GM23248 (cell line): ENCODE measurements around the gene LCN15. TPM values are rescaled to one million over a fixed set of nuclear protein-coding genes. Genes with fewer than 3 reads are reported as not detected.

Source experiments
- DNase-seq: peaks from one replicate; pipeline ENCODE4 v3.0.0-alpha.2; 2015
- H2AFZ ChIP-seq: fragments of 200-600 bp; sonication (generic); 2 replicates; pipeline ENCODE4 v1.6.1; 2016; ENCODE audit warnings: antibody characterized with exemption
- H3F3A ChIP-seq: fragments of 200-600 bp; sonication (generic); 2 replicates; pipeline ENCODE4 v1.6.1; 2016; ENCODE audit warnings: mild to moderate bottlenecking, antibody characterized with exemption, mixed run types; ENCODE audit not compliant: insufficient read depth
- H3K27ac ChIP-seq: fragments of 200-600 bp; sonication (generic); 2 replicates; pipeline ENCODE4 v1.5.1; 2016; ENCODE audit warnings: mild to moderate bottlenecking
- H3K27me3 ChIP-seq: fragments of 200-600 bp; sonication (generic); replicated peaks from 2 replicates; pipeline ENCODE4 v1.6.1; 2016; ENCODE audit warnings: mild to moderate bottlenecking; ENCODE audit not compliant: insufficient read depth
- H3K36me3 ChIP-seq: fragments of 200-600 bp; sonication (generic); 2 replicates; pipeline ENCODE4 v1.6.1; 2016; ENCODE audit warnings: low read depth, mild to moderate bottlenecking
- H3K4me1 ChIP-seq: fragments of 200-600 bp; sonication (generic); 2 replicates; pipeline ENCODE4 v1.6.1; 2016; ENCODE audit warnings: mild to moderate bottlenecking; ENCODE audit not compliant: insufficient read depth
- H3K4me2 ChIP-seq: fragments of 200-600 bp; sonication (generic); one replicate; pipeline ENCODE4 v1.6.1; 2016; ENCODE audit warnings: mild to moderate bottlenecking; ENCODE audit not compliant: unreplicated experiment
- H3K4me3 ChIP-seq: fragments of 200-600 bp; sonication (generic); 2 replicates; pipeline ENCODE4 v1.5.1; 2016; ENCODE audit warnings: mild to moderate bottlenecking
- H3K79me2 ChIP-seq: fragments of 200-600 bp; sonication (generic); 2 replicates; pipeline ENCODE4 v1.6.1; 2016; ENCODE audit warnings: mild to moderate bottlenecking; ENCODE audit not compliant: insufficient read depth
- H3K9ac ChIP-seq: fragments of 200-600 bp; sonication (generic); 2 replicates; pipeline ENCODE4 v1.6.1; 2016; ENCODE audit warnings: mild to moderate bottlenecking
- H3K9me2 ChIP-seq: fragments of 200-600 bp; sonication (generic); 2 replicates; pipeline ENCODE4 v1.6.1; 2016; ENCODE audit warnings: mixed run types, mild to moderate bottlenecking, moderate library complexity; ENCODE audit not compliant: insufficient read depth
- H3K9me3 ChIP-seq: fragments of 200-600 bp; sonication (generic); one replicate; pipeline ENCODE4 v1.6.1; 2017; ENCODE audit warnings: low read depth
- H4K20me1 ChIP-seq: fragments of 200-600 bp; sonication (generic); 2 replicates; pipeline ENCODE4 v1.6.0; 2016; ENCODE audit not compliant: insufficient read depth
- EZH2 ChIP-seq: fragments of 200-600 bp; sonication (generic); IDR thresholded peaks from 2 replicates; pipeline ENCODE4 v1.6.1; 2018; ENCODE audit warnings: antibody characterized with exemption, mild to moderate bottlenecking; ENCODE audit not compliant: insufficient read depth, poor library complexity, severe bottlenecking
- EZH2phosphoT487 ChIP-seq: fragments of 200-600 bp; sonication (generic); IDR thresholded peaks from 2 replicates; pipeline ENCODE4 v1.6.1; 2018; ENCODE audit warnings: antibody characterized with exemption, moderate library complexity, mild to moderate bottlenecking, low read depth; ENCODE audit not compliant: insufficient read depth
- WGBS, 2 experiments: methylation state at CpG; one replicate each; pipeline ENCODE4 v1.1.6; 2015 to 2017; ENCODE audit warnings: low lambda C conversion rate in 2 of 2, low coverage in 1 of 2; ENCODE audit errors: missing lambda C conversion rate in 2 of 2; 5-methylcytosine and 5-hydroxymethylcytosine counted together
- in situ Hi-C: fragments of 300-500 bp; cut with MboI; formaldehyde crosslinking; loops from 2 replicates; pipeline ENCODE4 v1.15.0; 2020
- polyA plus RNA-seq: library from polyadenylated mRNA; unstranded; fragments of >200 nt; fragmentation: Nextera tagmentation; extraction: Ambion mirVana; gene quantifications from 2 replicates; pipeline ENCODE4 v1.2.1, GENCODE V29; 2016
- total RNA-seq: library from RNA; depleted of rRNA; stranded (reverse); fragments of >200 nt; shearing (Covaris generic); gene quantifications from 2 replicates; pipeline ENCODE4 v1.2.3, GENCODE V29; 2014

The LCN15 gene
- total and polyA plus RNA-seq, 2 experiments from 2014 or later, result not detected

DNA sequence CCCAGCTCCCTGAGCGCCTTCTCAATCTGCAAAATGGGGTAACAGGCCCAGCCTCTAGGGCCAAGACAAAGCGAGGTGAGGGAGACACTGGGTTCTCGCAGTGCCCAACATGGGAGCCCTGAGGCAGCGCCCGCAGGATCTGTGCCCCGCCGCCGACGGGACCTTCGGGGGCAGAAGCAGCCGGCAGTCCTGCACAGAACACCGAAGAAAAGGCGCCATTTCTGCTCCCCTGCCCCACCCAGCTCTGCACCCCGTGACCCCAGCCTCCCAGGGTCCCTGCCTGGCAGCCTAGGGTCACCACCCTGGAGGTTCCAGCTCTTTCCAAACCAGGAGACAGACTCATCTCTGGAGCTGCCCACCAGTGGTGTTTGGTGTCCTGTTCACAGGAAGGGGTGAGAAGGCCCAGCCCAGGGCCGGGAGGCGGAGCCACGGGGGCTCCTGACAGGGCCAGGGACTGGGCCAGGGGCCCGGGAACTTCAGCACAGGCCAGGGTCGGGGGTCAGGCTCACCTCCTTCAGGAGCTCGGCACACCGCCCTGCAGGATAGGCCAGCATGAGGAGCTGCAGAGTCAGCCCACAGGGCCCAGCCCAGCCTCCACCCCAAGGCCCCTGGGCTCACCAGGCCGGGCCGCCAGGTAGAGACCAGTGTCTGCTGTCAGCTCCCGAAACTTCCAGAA lies 9.6 kb downstream of the LCN15 start:
- no peak overlapping the region for H3K4me3 ChIP-seq
- in situ Hi-C loops, result no loop called here
- H3K4me1 ChIP-seq, result no peaks in the 10 kb centered on the region
- no peaks in the 10 kb centered on the region for H3K36me3 ChIP-seq
- H3F3A ChIP-seq, result peaks cover 10% of the 10 kb centered on the region
- H2AFZ ChIP-seq, result no peak overlapping the region
- 61 to 75% methylated on average over 14 to 22 of the region's 24 CpGs for WGBS, 2 experiments
- no peak for TF ChIP-seq EZH2
- TF ChIP-seq EZH2phosphoT487, result no peak
- no peaks in the 10 kb centered on the region for H3K9me3 ChIP-seq
- no peaks in the 10 kb centered on the region for H3K27me3 ChIP-seq
- H3K79me2 ChIP-seq, result no peaks in the 10 kb centered on the region
- no peak overlapping the region for H3K27ac ChIP-seq
- H4K20me1 ChIP-seq, result no peaks in the 10 kb centered on the region
- H3K4me2 ChIP-seq, result no peak overlapping the region
- no peak overlapping the region for H3K9ac ChIP-seq
- no peaks in the 10 kb centered on the region for H3K9me2 ChIP-seq
- no peak for DNase-seq

- TF ChIP-seq EZH2phosphoT487 (no peak), EZH2 (no peak)
Measured at GRCh38 chr9:136754059-136754572, 10.2 kb downstream of the LCN15 start.

GRCh38 chr9:136753371-136754058 lies 10.8 kb downstream of the LCN15 start:
- Histone ChIP-seq H3K9me2 (no peaks in the 10 kb centered on the region), H2AFZ (no peak overlapping the region), H3K27ac (no peak overlapping the region), H3F3A (peaks cover 10% of the 10 kb centered on the region), H3K9ac (no peak overlapping the region), H3K79me2 (no peaks in the 10 kb centered on the region), H4K20me1 (no peaks in the 10 kb centered on the region), H3K36me3 (no peaks in the 10 kb centered on the region), H3K4me2 (no peak overlapping the region), H3K27me3 (no peaks in the 10 kb centered on the region), H3K4me1 (no peaks in the 10 kb centered on the region), H3K4me3 (no peak overlapping the region), H3K9me3 (no peaks in the 10 kb centered on the region)
- in situ Hi-C loops, result no loop called here
- no peak for DNase-seq
- TF ChIP-seq EZH2, result no peak
- TF ChIP-seq EZH2phosphoT487, result no peak
- 73 to 76% methylated on average over 30 of the region's 31 CpGs for WGBS, 2 experiments

More at GRCh38 chr9:136754059-136754572, 10.2 kb downstream of the LCN15 start:
- H3F3A ChIP-seq, result peaks cover 10% of the 10 kb centered on the region
- no peak overlapping the region for H3K9ac ChIP-seq
- no peak overlapping the region for H2AFZ ChIP-seq
- 47 to 55% methylated on average over 11 to 17 of the region's 17 CpGs for WGBS, 2 experiments
- H3K4me1 ChIP-seq, result no peaks in the 10 kb centered on the region
- in situ Hi-C loops, result no loop called here
- no peaks in the 10 kb centered on the region for H4K20me1 ChIP-seq
- no peaks in the 10 kb centered on the region for H3K27me3 ChIP-seq
- no peak for DNase-seq
- H3K36me3 ChIP-seq, result no peaks in the 10 kb centered on the region
- H3K79me2 ChIP-seq, result no peaks in the 10 kb centered on the region
- H3K4me3 ChIP-seq, result no peak overlapping the region
- H3K4me2 ChIP-seq, result no peak overlapping the region
- no peaks in the 10 kb centered on the region for H3K9me3 ChIP-seq
- H3K9me2 ChIP-seq, result no peaks in the 10 kb centered on the region
- no peak overlapping the region for H3K27ac ChIP-seq

GRCh38 chr9:136751814-136752213 lies 12.5 kb downstream of the LCN15 start:
- H3K9me2 ChIP-seq, result no peaks in the 10 kb centered on the region
- no peak overlapping the region for H3K4me2 ChIP-seq
- TF ChIP-seq EZH2phosphoT487 (no peak), EZH2 (no peak)
- no peak overlapping the region for H3K4me3 ChIP-seq
- H4K20me1 ChIP-seq, result no peaks in the 10 kb centered on the region
- H3K9ac ChIP-seq, result no peak overlapping the region
- H3F3A ChIP-seq, result peaks cover 10% of the 10 kb centered on the region
- in situ Hi-C loops, result no loop called here
- no peak overlapping the region for H2AFZ ChIP-seq
- no peaks in the 10 kb centered on the region for H3K79me2 ChIP-seq
- DNase-seq, result no peak
- H3K27ac ChIP-seq, result no peak overlapping the region
- no peaks in the 10 kb centered on the region for H3K9me3 ChIP-seq
- no peaks in the 10 kb centered on the region for H3K4me1 ChIP-seq
- no peaks in the 10 kb centered on the region for H3K36me3 ChIP-seq
- no peaks in the 10 kb centered on the region for H3K27me3 ChIP-seq
